ENCODE results near the gene SAMD9. TPM values are rescaled to one million over a fixed set of nuclear protein-coding genes. Genes with fewer than 3 reads are reported as not detected.
"Not testable (repeated sequence)": the region's sequence is repeated elsewhere in the genome, so short reads cannot be mapped to it uniquely, and the experiment has no call there.

Gene SAMD9
- total RNA-seq, 1 experiment from 2014 or later, result 1.9 TPM

- Histone ChIP-seq H3K27me3 (replicated peaks; ENCODE audit: insufficient read depth, low read depth, low read length, poor library complexity) (peaks cover 48% of the 10 kb centered on the region), H3K4me3 (ENCODE audit: low read depth, low read length, poor library complexity, severe bottlenecking) (no peak overlapping the region), H3K9me3 (ENCODE audit: low read depth, low read length, poor library complexity, severe bottlenecking) (peaks cover 9% of the 10 kb centered on the region), H3K4me1 (ENCODE audit: insufficient read depth, low read length, poor library complexity, severe bottlenecking) (no peaks in the 10 kb centered on the region), H3K36me3 (ENCODE audit: insufficient read depth, low read length, poor library complexity, severe bottlenecking) (no peaks in the 10 kb centered on the region), H3K27ac (ENCODE audit: low read depth, low read length, poor library complexity, severe bottlenecking) (no peak overlapping the region)
- DNase-seq (ENCODE audit: low spot score), result no peak
- CTCF ChIA-PET, result no interaction called here
- intact Hi-C loops (cut with micrococcal nuclease; ENCODE audit: unreplicated experiment), result no loop called here
- BruUV-seq (replicated peaks), result no TSS peak
- POLR2A ChIA-PET (ENCODE audit: low non-redundant PET), result no interaction called here
- no peak for TF ChIP-seq EZH2 (IDR thresholded peaks at IDR 0.05; ENCODE audit: borderline replicate concordance, low read depth, low read length, poor library complexity, severe bottlenecking)
- TF ChIP-seq, protein P1, sequence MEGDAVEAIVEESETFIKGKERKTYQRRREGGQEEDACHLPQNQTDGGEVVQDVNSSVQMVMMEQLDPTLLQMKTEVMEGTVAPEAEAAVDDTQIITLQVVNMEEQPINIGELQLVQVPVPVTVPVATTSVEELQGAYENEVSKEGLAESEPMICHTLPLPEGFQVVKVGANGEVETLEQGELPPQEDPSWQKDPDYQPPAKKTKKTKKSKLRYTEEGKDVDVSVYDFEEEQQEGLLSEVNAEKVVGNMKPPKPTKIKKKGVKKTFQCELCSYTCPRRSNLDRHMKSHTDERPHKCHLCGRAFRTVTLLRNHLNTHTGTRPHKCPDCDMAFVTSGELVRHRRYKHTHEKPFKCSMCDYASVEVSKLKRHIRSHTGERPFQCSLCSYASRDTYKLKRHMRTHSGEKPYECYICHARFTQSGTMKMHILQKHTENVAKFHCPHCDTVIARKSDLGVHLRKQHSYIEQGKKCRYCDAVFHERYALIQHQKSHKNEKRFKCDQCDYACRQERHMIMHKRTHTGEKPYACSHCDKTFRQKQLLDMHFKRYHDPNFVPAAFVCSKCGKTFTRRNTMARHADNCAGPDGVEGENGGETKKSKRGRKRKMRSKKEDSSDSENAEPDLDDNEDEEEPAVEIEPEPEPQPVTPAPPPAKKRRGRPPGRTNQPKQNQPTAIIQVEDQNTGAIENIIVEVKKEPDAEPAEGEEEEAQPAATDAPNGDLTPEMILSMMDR (conservative IDR thresholded peaks at IDR 0.05; ENCODE audit: low read depth, low read length), result no peak
These were observed 55.2 kb downstream of the SAMD9 start for GRCh38 chr7:93062599-93062998.

- POLR2A ChIA-PET (ENCODE audit: low non-redundant PET), result no interaction called here
- no peaks in the 10 kb centered on the region for H3K36me3 ChIP-seq (ENCODE audit: insufficient read depth, low read length, poor library complexity, severe bottlenecking)
- BruUV-seq (replicated peaks), result no TSS peak
- no peak overlapping the region for H3K4me3 ChIP-seq (ENCODE audit: low read depth, low read length, poor library complexity, severe bottlenecking)
- intact Hi-C loops (cut with micrococcal nuclease; ENCODE audit: unreplicated experiment), result no loop called here
- no peaks in the 10 kb centered on the region for H3K4me1 ChIP-seq (ENCODE audit: insufficient read depth, low read length, poor library complexity, severe bottlenecking)
- CTCF ChIA-PET, result no interaction called here
- no peak for DNase-seq (ENCODE audit: low spot score)
- TF ChIP-seq, protein P1 (conservative IDR thresholded peaks at IDR 0.05; ENCODE audit: low read depth, low read length), result no peak
- no peak for TF ChIP-seq EZH2 (IDR thresholded peaks at IDR 0.05; ENCODE audit: borderline replicate concordance, low read depth, low read length, poor library complexity, severe bottlenecking)
- peaks cover 8% of the 10 kb centered on the region for H3K9me3 ChIP-seq (ENCODE audit: low read depth, low read length, poor library complexity, severe bottlenecking)
- no peak overlapping the region for H3K27ac ChIP-seq (ENCODE audit: low read depth, low read length, poor library complexity, severe bottlenecking)
- H3K27me3 ChIP-seq (replicated peaks; ENCODE audit: insufficient read depth, low read depth, low read length, poor library complexity), result peaks cover 54% of the 10 kb centered on the region
These were observed 56.9 kb downstream of the SAMD9 start for GRCh38 chr7:93060865-93061264.

DNA sequence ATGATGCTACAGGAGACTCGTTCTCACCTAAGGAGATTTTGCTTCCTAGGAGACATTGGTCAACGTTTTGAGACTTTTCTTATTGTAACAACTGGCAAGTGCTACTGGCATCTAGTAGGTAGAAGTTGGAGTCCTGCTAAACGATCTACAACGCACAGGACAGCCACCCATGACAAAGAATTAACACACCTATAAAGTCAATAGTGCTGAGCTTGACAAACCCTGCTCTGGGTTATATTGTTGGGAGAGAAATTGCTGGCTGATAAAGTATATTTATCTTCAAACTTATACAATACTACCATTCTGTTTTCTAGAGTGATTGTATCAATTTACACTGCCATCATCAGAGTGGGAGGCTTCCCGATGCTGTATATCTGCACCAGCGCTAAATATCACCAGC is 57.8 kb downstream of the SAMD9 start:
- H3K27me3 ChIP-seq (replicated peaks; ENCODE audit: insufficient read depth, low read depth, low read length, poor library complexity), result peaks cover 54% of the 10 kb centered on the region
- no peak overlapping the region for H3K27ac ChIP-seq (ENCODE audit: low read depth, low read length, poor library complexity, severe bottlenecking)
- no peak overlapping the region for H3K4me3 ChIP-seq (ENCODE audit: low read depth, low read length, poor library complexity, severe bottlenecking)
- H3K4me1 ChIP-seq (ENCODE audit: insufficient read depth, low read length, poor library complexity, severe bottlenecking), result no peaks in the 10 kb centered on the region
- intact Hi-C loops (cut with micrococcal nuclease; ENCODE audit: unreplicated experiment), result no loop called here
- BruUV-seq (replicated peaks), result no TSS peak
- peaks cover under 1% of the 10 kb centered on the region for H3K9me3 ChIP-seq (ENCODE audit: low read depth, low read length, poor library complexity, severe bottlenecking)
- ChIA-PET POLR2A (ENCODE audit: low non-redundant PET) (no interaction called here), CTCF (no interaction called here)
- H3K36me3 ChIP-seq (ENCODE audit: insufficient read depth, low read length, poor library complexity, severe bottlenecking), result no peaks in the 10 kb centered on the region
- DNase-seq (ENCODE audit: low spot score), result no peak
- TF ChIP-seq, protein P1 (conservative IDR thresholded peaks at IDR 0.05; ENCODE audit: low read depth, low read length), result no peak
- no peak for TF ChIP-seq EZH2 (IDR thresholded peaks at IDR 0.05; ENCODE audit: borderline replicate concordance, low read depth, low read length, poor library complexity, severe bottlenecking)

DNA sequence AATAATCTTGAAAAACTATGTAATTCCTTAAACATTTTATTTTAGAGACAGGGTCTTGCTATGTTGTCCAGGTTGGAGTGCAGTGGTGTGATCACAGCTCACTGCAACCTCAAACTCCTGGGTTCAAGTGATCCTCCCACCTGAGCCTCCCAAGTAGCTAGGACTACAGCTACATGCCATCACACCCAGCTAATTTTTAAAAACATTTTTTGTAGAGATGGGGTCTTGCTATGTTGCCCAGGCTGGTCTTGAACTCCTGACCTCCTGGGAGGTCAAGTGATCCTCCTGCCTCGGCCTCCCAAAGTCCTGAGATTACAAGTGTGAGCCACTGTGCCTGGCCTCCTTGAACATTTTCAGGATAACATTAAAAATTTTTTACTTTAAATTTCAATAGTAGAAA is 61.2 kb downstream of the SAMD9 start:
- CTCF ChIA-PET, result not testable (repeated sequence)

More for the DNA sequence above, 61.2 kb downstream of the SAMD9 start:
- POLR2A ChIA-PET (ENCODE audit: low non-redundant PET); BruUV-seq (replicated peaks); H3K4me3 ChIP-seq (ENCODE audit: low read depth, low read length, poor library complexity, severe bottlenecking); H3K9me3 ChIP-seq (ENCODE audit: low read depth, low read length, poor library complexity, severe bottlenecking); intact Hi-C loops (cut with micrococcal nuclease; ENCODE audit: unreplicated experiment); H3K4me1 ChIP-seq (ENCODE audit: insufficient read depth, low read length, poor library complexity, severe bottlenecking); DNase-seq (ENCODE audit: low spot score); H3K27ac ChIP-seq (ENCODE audit: low read depth, low read length, poor library complexity, severe bottlenecking); H3K36me3 ChIP-seq (ENCODE audit: insufficient read depth, low read length, poor library complexity, severe bottlenecking): not testable (repeated sequence)
- peaks cover 39% of the 10 kb centered on the region for H3K27me3 ChIP-seq (replicated peaks; ENCODE audit: insufficient read depth, low read depth, low read length, poor library complexity)

Measured in A673 (cell line).